ENCODE results near the gene MED16.
"Not testable (repeated sequence)": the region's sequence is repeated elsewhere in the genome, so short reads cannot be mapped to it uniquely, and the experiment has no call there.

MED16 gene

GRCh38 chr19:892243-892893 is 619 bp downstream of the MED16 start:
- peaks cover 21% of the 10 kb centered on the region for H3K36me3 ChIP-seq (ENCODE audit: insufficient read depth, low read length)
- H2AFZ ChIP-seq (ENCODE audit: low read length), result no peak overlapping the region
- TF ChIP-seq CTCF (IDR thresholded peaks at IDR 0.05; ENCODE audit: low read length) (no peak), EZH2 (IDR thresholded peaks at IDR 0.05; ENCODE audit: borderline replicate concordance, low read length) (no peak)
- H3K27ac ChIP-seq (ENCODE audit: low read depth, low read length, poor library complexity, severe bottlenecking), result peak overlapping the region; percentile 80
- H3K4me2 ChIP-seq (ENCODE audit: low read length), result peak overlapping the region; percentile 64
- no peaks in the 10 kb centered on the region for H3K27me3 ChIP-seq (ENCODE audit: insufficient read depth, low read length)
- H3K4me3 ChIP-seq (ENCODE audit: low read depth, low read length, poor library complexity, severe bottlenecking), result peak overlapping the region; percentile 76
- H3K4me1 ChIP-seq (ENCODE audit: insufficient read depth, low read length, severe bottlenecking), result peaks cover 14% of the 10 kb centered on the region
- no peaks in the 10 kb centered on the region for H3K9me3 ChIP-seq (ENCODE audit: low read length)
- H4K20me1 ChIP-seq (ENCODE audit: insufficient read depth, low read length), result no peaks in the 10 kb centered on the region
- peaks cover 4% of the 10 kb centered on the region; the same call in 1 of the 2 replicates for H3F3A ChIP-seq (ENCODE audit: insufficient read depth, low read length)
- no peaks in the 10 kb centered on the region for H3K9me2 ChIP-seq (ENCODE audit: low read depth, low read length)
- peak overlapping the region; percentile 92 for H3K9ac ChIP-seq (ENCODE audit: low read length)
- no peaks in the 10 kb centered on the region for H3K79me2 ChIP-seq (ENCODE audit: insufficient read depth, low read length)

DNA sequence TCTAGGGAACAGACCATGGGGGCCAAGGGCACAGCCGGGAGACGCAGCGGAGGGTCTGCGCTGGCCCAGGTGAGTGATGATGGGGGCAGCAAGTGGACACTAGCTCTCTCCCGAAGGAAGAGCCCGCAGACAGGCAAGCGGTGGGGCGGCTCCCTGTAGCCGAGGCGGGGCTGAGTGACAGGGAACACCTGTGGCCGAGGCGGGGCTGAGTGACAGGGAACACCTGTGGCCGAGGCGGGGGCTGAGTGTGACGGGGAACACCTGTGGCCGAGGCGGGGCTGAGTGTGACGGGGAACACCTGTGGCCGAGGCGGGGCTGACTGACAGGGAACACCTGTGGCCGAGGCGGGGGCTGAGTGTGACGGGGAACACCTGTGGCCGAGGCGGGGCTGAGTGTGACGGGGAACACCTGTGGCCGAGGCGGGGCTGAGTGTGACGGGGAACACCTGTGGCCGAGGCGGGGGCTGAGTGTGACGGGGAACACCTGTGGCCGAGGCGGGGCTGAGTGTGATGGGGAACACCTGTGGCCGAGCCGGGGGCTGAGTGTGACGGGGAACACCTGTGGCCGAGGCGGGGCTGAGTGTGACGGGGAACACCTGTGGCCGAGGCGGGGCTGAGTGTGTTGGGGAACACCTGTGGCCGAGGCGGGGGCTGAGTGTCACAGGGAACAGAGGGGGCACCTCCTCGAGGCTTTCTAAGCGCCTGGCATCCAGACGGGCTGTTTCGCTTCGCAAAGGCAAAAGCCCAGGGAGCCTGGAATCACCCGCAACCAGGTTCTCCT is 1.4 kb downstream of the MED16 start:
- peaks cover 17% of the 10 kb centered on the region for H3K36me3 ChIP-seq (ENCODE audit: insufficient read depth, low read length)
- H3K4me2 ChIP-seq (ENCODE audit: low read length), result peak overlapping the region; percentile 64
- not testable (repeated sequence) for H4K20me1 ChIP-seq (ENCODE audit: insufficient read depth, low read length); H3K27me3 ChIP-seq (ENCODE audit: insufficient read depth, low read length); H3K9me2 ChIP-seq (ENCODE audit: low read depth, low read length); H3F3A ChIP-seq (ENCODE audit: insufficient read depth, low read length); H3K9me3 ChIP-seq (ENCODE audit: low read length); H3K79me2 ChIP-seq (ENCODE audit: insufficient read depth, low read length); H2AFZ ChIP-seq (ENCODE audit: low read length)
- peak overlapping the region; percentile 76 for H3K4me3 ChIP-seq (ENCODE audit: low read depth, low read length, poor library complexity, severe bottlenecking)
- peak overlapping the region; percentile 92; the same call in 1 of the 2 replicates for H3K9ac ChIP-seq (ENCODE audit: low read length)
- peak overlapping the region; percentile 80 for H3K27ac ChIP-seq (ENCODE audit: low read depth, low read length, poor library complexity, severe bottlenecking)
- peaks cover 14% of the 10 kb centered on the region for H3K4me1 ChIP-seq (ENCODE audit: insufficient read depth, low read length, severe bottlenecking)

GRCh38 chr19:890831-891230 is 2.2 kb downstream of the MED16 start:
- Histone ChIP-seq H3K9ac (ENCODE audit: low read length) (no peak overlapping the region), H3K27ac (ENCODE audit: low read depth, low read length, poor library complexity, severe bottlenecking) (peak overlapping the region; percentile 75), H4K20me1 (ENCODE audit: insufficient read depth, low read length) (no peaks in the 10 kb centered on the region), H3K9me3 (ENCODE audit: low read length) (no peaks in the 10 kb centered on the region), H3F3A (ENCODE audit: insufficient read depth, low read length) (peaks cover 4% of the 10 kb centered on the region; the same call in 1 of the 2 replicates), H3K4me2 (ENCODE audit: low read length) (no peak overlapping the region), H3K36me3 (ENCODE audit: insufficient read depth, low read length) (peaks cover 18% of the 10 kb centered on the region), H3K4me3 (ENCODE audit: low read depth, low read length, poor library complexity, severe bottlenecking) (no peak overlapping the region), H2AFZ (ENCODE audit: low read length) (no peak overlapping the region), H3K79me2 (ENCODE audit: insufficient read depth, low read length) (no peaks in the 10 kb centered on the region), H3K4me1 (ENCODE audit: insufficient read depth, low read length, severe bottlenecking) (peaks cover 14% of the 10 kb centered on the region), H3K9me2 (ENCODE audit: low read depth, low read length) (no peaks in the 10 kb centered on the region), H3K27me3 (ENCODE audit: insufficient read depth, low read length) (no peaks in the 10 kb centered on the region)
- TF ChIP-seq CTCF (IDR thresholded peaks at IDR 0.05; ENCODE audit: low read length) (no peak), EZH2 (IDR thresholded peaks at IDR 0.05; ENCODE audit: borderline replicate concordance, low read length) (no peak)
